ENCODE results near the gene TSSC4.

Gene TSSC4

GRCh38 chr11:2436013-2436520 is 35.5 kb downstream of the TSSC4 start:
- Histone ChIP-seq H3K36me3 (ENCODE audit: insufficient read depth, low read length) (no peaks in the 10 kb centered on the region), H3K4me2 (ENCODE audit: low read length) (no peak overlapping the region), H3K4me1 (ENCODE audit: insufficient read depth, low read length, severe bottlenecking) (no peaks in the 10 kb centered on the region), H3K9ac (ENCODE audit: low read length) (no peak overlapping the region), H4K20me1 (ENCODE audit: insufficient read depth, low read length) (no peaks in the 10 kb centered on the region), H3F3A (ENCODE audit: insufficient read depth, low read length) (no peaks in the 10 kb centered on the region), H3K9me2 (ENCODE audit: low read depth, low read length) (no peaks in the 10 kb centered on the region), H3K9me3 (ENCODE audit: low read length) (no peaks in the 10 kb centered on the region), H3K27me3 (ENCODE audit: insufficient read depth, low read length) (no peaks in the 10 kb centered on the region), H3K4me3 (ENCODE audit: low read depth, low read length, poor library complexity, severe bottlenecking) (no peak overlapping the region), H2AFZ (ENCODE audit: low read length) (no peak overlapping the region), H3K27ac (ENCODE audit: low read depth, low read length, poor library complexity, severe bottlenecking) (no peak overlapping the region), H3K79me2 (ENCODE audit: insufficient read depth, low read length) (no peaks in the 10 kb centered on the region)
- TF ChIP-seq CTCF (IDR thresholded peaks at IDR 0.05; ENCODE audit: low read length), result no peak
- no peak for TF ChIP-seq EZH2 (IDR thresholded peaks at IDR 0.05; ENCODE audit: borderline replicate concordance, low read length)

DNA sequence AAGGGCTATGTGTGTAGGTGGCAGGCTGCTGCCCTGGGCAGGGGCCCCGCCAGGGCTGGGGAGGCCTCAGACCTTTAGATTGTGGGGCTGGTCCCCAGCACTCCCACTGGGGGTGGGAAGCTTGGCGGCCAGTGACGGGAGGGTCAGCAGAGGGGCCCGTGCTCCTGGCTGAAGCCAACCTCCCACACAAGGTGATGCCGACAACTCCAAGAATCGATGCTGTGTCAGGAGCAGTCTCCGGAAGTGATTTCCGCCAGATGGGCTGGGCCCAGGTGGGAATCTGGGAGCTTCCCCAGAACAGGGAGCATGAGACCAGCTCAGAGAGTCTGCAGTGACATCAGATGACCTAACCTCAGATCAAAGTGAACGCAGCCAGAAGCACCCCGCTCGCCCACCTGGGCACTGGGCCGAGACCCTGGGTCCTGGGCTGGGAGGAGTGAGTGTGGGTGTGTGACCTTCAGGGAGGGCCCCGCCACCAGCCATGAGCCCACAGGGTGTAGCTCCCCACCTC is 36.0 kb downstream of the TSSC4 start:
- Histone ChIP-seq H2AFZ (ENCODE audit: low read length) (no peak overlapping the region), H3K27ac (ENCODE audit: low read depth, low read length, poor library complexity, severe bottlenecking) (no peak overlapping the region), H3K36me3 (ENCODE audit: insufficient read depth, low read length) (no peaks in the 10 kb centered on the region), H3K79me2 (ENCODE audit: insufficient read depth, low read length) (no peaks in the 10 kb centered on the region), H3K4me2 (ENCODE audit: low read length) (no peak overlapping the region), H4K20me1 (ENCODE audit: insufficient read depth, low read length) (no peaks in the 10 kb centered on the region), H3K9ac (ENCODE audit: low read length) (no peak overlapping the region), H3K27me3 (ENCODE audit: insufficient read depth, low read length) (no peaks in the 10 kb centered on the region), H3K4me3 (ENCODE audit: low read depth, low read length, poor library complexity, severe bottlenecking) (no peak overlapping the region), H3K4me1 (ENCODE audit: insufficient read depth, low read length, severe bottlenecking) (no peaks in the 10 kb centered on the region), H3K9me2 (ENCODE audit: low read depth, low read length) (no peaks in the 10 kb centered on the region), H3K9me3 (ENCODE audit: low read length) (no peaks in the 10 kb centered on the region), H3F3A (ENCODE audit: insufficient read depth, low read length) (no peaks in the 10 kb centered on the region)
- no peak for TF ChIP-seq EZH2 (IDR thresholded peaks at IDR 0.05; ENCODE audit: borderline replicate concordance, low read length)
- no peak for TF ChIP-seq CTCF (IDR thresholded peaks at IDR 0.05; ENCODE audit: low read length)

GRCh38 chr11:2437516-2437915 is 37.0 kb downstream of the TSSC4 start:
- no peaks in the 10 kb centered on the region for H3K9me3 ChIP-seq (ENCODE audit: low read length)
- H3K27me3 ChIP-seq (ENCODE audit: insufficient read depth, low read length), result no peaks in the 10 kb centered on the region

More at GRCh38 chr11:2437516-2437915, 37.0 kb downstream of the TSSC4 start:
- Histone ChIP-seq H3K4me2 (ENCODE audit: low read length) (no peak overlapping the region), H3K79me2 (ENCODE audit: insufficient read depth, low read length) (no peaks in the 10 kb centered on the region), H3K36me3 (ENCODE audit: insufficient read depth, low read length) (no peaks in the 10 kb centered on the region), H3F3A (ENCODE audit: insufficient read depth, low read length) (no peaks in the 10 kb centered on the region), H3K9ac (ENCODE audit: low read length) (no peak overlapping the region), H3K9me2 (ENCODE audit: low read depth, low read length) (no peaks in the 10 kb centered on the region), H3K4me1 (ENCODE audit: insufficient read depth, low read length, severe bottlenecking) (no peaks in the 10 kb centered on the region), H4K20me1 (ENCODE audit: insufficient read depth, low read length) (no peaks in the 10 kb centered on the region), H2AFZ (ENCODE audit: low read length) (no peak overlapping the region), H3K27ac (ENCODE audit: low read depth, low read length, poor library complexity, severe bottlenecking) (no peak overlapping the region), H3K4me3 (ENCODE audit: low read depth, low read length, poor library complexity, severe bottlenecking) (no peak overlapping the region)
- TF ChIP-seq EZH2 (IDR thresholded peaks at IDR 0.05; ENCODE audit: borderline replicate concordance, low read length), result no peak
- TF ChIP-seq CTCF (IDR thresholded peaks at IDR 0.05; ENCODE audit: low read length), result no peak
